HG03045 (cell line): Measurements from ENCODE around the gene CEP57L1.
"Not testable (repeated sequence)": the region's sequence is repeated elsewhere in the genome, so short reads cannot be mapped to it uniquely, and the experiment has no call there.

Experiments
- ATAC-seq: cut with Tn5 transposase; IDR thresholded peaks from one replicate; pipeline ENCODE4 v1.9.1; 2021; ENCODE audit warnings: mild to moderate bottlenecking, moderate library complexity; ENCODE audit not compliant: unreplicated experiment

The CEP57L1 gene

DNA sequence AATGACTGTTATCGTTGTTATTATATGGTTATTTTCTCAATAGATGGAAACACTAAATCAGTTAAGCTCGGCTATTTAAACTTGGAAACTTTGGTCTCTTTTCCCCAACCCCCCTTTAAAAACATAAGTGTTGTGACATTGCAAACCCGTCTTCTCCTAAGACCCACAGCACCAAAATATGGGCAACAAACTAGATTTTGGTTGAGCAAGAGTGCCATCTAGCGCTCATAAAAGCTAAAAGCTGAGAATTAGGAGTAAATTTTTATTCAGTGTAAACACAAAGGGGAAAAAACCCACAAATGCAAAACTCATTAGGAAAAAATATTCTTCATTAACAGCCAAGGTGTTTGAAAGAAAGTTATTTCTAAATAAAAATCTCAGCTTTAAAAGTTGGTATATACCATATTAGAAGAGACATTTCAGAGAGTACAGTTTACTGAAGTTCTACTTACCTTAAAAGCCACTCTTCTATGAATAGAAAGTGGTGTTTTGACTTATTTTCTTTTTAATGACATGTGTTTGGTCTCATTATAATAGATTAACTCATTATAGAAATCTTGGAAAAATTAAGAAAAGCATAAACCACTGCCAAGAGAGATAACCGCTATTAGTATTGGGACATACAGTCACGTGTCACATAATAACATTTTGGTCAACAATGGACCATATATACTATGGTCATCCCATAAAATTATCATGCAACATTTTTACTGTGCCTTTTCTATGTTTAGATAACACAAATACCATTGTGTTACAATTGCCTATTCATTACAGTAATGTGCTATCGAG lies 21.8 kb upstream of the CEP57L1 start:
- ATAC-seq: no peak

DNA sequence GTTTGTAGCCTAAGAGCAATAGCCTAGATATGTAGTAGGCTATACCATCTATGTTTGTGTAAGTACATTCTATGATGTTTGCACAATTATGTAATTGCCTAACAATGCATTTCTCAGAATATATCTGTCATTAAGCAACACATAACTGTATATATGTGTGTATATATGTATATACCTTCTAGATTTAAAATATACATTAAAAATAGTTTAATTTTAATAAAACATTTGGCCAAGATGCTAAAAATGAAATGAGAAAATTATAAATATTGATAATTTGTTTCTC lies 21.2 kb upstream of the CEP57L1 start:
- no peak for ATAC-seq

DNA sequence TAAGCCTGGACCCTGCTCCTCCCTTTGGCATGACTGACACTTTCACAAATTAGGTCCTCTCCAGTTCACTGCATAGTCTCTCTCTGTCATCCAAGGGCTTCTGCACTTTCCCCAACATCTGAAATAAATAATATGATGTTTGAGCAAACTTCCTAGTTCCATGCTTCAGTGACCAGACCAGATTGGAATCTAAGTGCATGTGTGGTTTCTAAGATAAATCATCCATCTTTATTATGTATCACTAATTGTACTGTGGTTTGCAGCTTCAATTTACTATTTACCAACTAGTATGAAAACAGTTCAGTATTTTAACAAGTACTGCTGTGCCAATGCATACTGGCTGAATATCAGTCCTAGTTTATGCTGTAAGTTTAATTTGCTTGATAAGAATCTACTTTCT lies 19.4 kb upstream of the CEP57L1 start:
- ATAC-seq: no peak

GRCh38 chr6:109076377-109076776 lies 18.9 kb upstream of the CEP57L1 start:
- ATAC-seq: no peak

- no peak for ATAC-seq
These were observed 15.3 kb upstream of the CEP57L1 start for GRCh38 chr6:109079981-109080380.

- no peak for ATAC-seq
These were observed 14.3 kb upstream of the CEP57L1 start for GRCh38 chr6:109081026-109081425.

DNA sequence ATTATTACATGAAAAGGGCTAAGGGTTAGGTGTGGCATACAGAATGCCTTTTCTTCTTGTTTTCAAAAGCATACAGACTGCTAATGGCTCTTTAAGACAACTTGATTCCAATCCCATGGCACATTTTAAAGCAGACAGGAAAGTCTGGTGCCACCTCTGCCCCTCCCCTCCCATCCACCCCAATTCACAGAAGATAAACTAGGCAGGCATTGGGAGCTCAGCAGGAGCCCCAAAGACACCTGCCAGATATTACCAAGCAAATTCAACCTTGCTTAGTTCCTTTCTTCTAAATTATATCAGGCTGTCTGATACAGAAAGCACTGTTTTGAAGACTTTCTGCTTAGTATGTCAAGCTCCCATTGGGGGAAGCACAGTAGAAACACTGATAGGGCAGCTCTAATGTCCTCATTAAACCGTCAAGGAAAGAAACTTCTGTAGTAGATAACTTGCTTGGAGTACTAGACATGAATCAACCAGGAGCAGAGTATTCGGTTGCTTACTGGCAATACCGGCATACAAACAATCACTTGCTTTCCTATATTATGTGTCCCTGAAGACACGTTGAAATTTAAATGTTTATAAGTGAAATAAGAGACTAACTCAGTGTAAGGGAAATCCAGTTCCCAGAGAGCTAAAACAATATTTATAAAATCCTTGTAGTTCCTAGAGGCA lies 13.7 kb upstream of the CEP57L1 start:
- no peak for ATAC-seq

DNA sequence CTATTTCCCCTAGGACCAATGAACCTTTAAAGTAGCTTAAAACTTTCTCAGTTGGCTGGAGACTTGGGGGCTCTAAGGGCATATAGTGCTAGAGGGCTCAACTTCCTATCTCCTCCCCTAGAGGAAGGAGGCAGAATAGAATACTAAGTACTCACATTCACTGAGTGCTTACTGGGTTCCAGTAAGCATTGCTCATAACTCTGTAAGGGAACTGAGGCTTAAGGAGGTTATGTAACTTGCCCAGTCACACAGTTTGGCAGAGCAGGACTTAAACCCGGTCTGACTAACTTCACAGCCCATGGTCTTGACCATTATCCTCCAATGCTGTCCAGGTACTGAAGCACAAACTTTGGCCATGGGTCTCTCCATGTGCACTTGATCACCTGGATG lies 13.1 kb upstream of the CEP57L1 start:
- ATAC-seq: no peak

DNA sequence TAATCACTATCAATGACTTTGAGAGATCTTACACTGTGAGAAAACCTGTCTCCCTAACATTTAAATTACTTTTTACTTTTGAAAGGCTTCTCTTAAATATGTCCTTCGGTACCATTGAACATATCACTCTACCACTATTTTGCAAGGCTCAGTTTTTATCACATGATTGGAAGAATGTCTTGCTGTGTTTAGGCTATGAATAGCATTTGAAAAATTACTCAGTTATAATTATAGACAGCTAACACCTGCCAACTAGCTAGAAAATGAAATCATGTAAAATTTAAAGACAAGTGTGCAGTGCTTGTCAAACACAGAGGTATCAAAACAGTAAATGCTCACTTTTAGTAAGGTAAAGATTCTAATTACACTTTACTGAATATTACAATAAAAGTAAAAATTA lies 11.7 kb upstream of the CEP57L1 start:
- no peak for ATAC-seq

DNA sequence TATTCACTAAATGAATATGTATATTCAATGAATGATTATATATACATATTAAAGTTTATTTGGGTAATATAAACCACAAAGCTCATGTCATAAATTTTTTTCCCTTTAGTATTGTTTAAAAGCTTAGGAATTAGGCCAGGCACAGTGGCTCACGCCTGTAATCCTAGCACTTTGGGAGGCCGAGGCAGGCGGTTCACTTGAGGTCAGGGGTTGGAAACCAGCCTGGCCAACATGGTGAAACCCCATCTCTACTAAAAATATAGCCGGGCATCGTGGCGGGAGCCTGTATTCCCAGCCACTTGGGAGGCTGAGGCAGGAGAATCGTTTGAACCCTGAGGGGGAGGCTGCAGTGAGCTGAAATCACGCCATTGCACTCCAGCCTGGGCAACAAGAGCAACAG lies 11.2 kb upstream of the CEP57L1 start:
- ATAC-seq: not testable (repeated sequence)

DNA sequence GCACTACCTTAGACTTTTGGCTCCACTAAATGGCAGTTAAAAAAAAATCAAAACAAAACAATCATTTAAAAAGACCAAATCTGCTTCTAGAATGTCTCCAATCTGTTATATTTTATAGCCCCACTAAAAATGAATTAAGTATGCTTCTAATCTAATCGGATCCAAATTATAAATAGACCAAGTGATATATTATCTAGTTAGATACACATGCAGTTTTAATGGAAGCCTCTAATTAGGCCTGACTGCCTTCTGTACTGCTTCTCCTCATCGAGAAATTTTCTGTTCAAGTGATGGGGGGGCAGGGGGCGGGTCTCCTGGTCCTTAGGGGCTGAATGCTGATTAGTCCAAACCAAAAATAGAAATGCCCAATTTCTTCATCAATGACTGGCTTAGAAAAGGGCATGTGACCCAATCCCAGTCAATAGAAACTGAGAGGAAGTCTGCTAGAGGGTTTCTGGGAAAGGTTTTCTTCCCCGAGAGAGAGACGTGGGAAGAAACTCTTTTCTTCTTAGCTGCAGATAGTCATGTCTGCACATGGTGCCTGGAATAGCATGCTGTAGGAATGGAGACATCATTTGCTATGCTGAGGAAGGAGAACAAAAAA lies 7.5 kb upstream of the CEP57L1 start:
- no peak for ATAC-seq

DNA sequence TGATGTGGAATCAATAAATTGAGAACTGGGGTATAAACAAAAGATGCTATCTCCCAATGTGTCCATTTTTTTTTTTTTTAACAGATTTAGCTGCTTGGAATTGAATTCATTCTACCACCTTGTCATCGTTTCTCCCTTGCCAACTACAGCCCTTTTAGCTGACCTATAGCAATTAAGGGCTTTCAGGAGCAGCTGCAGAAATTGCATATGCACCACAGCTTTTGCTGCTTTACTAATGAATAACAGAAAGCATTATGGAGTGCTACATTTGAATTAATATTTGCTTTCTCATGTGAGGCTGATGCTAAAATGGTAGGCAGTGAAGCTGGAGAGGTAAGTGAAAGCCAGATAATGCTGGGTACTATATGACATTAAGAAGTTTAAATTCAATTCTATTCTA lies 6.3 kb upstream of the CEP57L1 start:
- ATAC-seq: no peak

GRCh38 chr6:109091314-109092024 lies 3.8 kb upstream of the CEP57L1 start:
- ATAC-seq: no peak

DNA sequence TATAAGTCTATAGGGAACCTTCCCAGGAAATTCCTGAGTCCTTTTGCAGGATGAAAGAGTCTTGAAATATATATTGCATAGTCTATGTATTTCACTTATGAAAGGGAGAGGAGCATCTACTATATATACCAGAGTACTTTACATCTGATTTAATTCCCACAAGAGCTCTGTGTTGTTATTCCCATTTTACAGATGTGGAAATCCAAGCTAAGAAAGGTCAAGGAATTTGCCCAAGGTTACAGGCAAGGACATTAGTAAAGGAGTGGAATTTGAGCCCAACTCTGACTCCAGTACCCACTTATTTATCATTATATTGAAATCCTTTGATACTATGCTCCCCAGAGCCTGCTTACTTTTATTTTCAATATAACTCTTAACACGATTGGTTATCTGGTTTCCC lies 3.2 kb upstream of the CEP57L1 start:
- no peak for ATAC-seq

- peak; percentile 0 for ATAC-seq
These were observed 1.4 kb upstream of the CEP57L1 start for GRCh38 chr6:109093732-109094415.

DNA sequence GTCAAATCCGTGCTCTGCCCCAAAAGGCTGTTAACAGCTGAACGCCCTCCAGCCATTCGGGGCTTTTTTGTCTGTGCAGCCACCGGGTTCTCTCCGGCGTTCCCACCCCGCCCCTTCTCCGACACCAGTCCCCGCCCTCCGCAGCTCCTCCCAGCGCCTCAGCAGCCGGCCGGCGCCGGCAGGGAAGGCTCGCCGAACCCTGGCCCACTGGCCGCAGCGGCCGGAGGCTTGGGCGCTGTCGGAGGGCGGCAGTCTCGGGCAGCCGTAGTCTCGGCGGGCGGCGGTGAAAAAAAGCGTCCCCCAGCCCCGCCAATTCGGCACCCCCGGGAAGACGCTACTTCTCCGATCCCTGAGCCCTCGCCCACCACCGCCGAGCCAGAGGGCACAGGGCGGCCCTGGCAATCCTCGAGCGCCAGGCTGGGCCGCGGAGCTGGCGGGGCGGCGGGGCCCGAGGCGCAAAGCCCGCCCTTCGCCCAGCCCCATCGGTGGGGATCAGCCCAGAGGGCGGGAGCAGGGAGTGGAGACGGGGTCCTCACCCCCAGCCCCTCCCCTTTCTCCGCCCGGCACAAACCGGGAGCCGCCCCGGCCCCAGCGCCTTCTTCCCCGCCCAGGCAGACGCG lies 781 bp upstream of the CEP57L1 start, which contains the start of gene SESN1:
Gene SESN1, minus strand, starts transcription at position 431 of the 620 bp plus-strand sequence. CDS start 773 bp downstream, outside the sequence.
- peak; percentile 69 for ATAC-seq

- ATAC-seq: no peak
These were observed 453 bp downstream of the CEP57L1 start for GRCh38 chr6:109095835-109096084.

- ATAC-seq: no peak
These were observed 901 bp downstream of the CEP57L1 start for GRCh38 chr6:109096208-109096607.

GRCh38 chr6:109097661-109098060 lies 2.4 kb downstream of the CEP57L1 start:
- ATAC-seq: no peak

GRCh38 chr6:109102762-109103161 lies 7.5 kb downstream of the CEP57L1 start:
- ATAC-seq: no peak

- no peak for ATAC-seq
These were observed 8.6 kb downstream of the CEP57L1 start for GRCh38 chr6:109103942-109104341.
